Stimulated activated CD8-positive, alpha-beta memory T cell treated with anti-CD3 and anti-CD28 coated beads, Interleukin-15, amount 100 ng/mL, for 24 hours (primary cell): Measurements from ENCODE around the gene HNRNPU.
A peak's percentile ranks its signal among the peaks of the same experiment; 100 is the strongest.

Source experiments
- DNase-seq: peaks from one replicate; pipeline ENCODE4 v3.0.0-alpha.2; 2020; ENCODE audit warnings: low read depth

The HNRNPU gene

DNA sequence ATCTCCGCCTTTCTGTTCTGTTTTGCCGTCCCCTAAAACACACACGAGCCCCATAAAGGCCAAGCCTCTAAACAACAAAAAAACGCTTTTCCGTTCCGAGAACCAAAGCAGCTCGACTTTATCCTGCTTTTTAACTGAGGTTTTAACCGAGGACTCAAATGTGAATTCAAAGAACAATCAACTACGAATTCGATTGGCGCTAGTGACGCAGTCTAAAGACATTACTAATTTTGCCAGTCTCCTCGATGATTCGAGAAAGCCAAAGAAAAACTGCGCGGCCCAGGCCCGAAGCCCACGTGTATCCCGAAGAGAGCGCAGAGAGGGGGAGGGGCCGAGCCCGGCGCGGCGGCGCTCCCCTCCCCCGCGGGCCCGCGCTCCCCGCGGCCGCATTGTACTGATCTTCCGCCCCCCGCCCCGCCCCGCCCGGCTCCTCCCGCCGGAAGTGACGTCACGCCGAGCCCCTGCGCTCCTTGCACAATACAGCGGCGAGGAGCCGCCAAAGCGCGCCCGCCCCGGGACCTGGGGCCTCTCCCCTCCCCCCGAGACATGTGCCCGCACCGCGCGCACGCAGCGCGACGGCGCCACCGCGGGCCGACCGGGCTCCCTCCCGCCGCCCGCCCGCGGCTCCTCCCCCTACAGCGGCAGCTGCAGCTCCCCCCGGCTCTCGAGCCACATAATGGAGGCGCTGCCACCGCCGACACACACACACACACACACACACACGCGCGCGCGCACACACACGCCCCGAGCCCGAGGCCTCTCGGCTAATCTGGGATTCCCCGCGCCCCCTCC lies 1.4 kb downstream of the HNRNPU start:
- peak; percentile 98 for DNase-seq

DNA sequence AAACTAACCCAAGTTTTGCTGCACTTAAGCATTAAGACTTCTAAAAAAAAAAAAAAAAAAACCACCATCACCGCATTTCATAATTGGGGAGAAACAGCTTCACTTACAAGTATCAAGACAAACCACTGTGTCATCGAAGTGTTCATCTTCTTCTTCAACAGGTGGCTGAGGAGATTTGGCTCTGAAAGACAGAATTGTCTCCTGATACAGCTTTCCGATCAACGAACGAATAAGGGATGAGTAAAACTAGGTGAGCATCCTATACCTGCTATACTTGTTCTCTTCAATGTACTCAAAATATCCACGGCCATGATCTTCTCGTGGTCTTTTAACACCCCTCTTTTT lies 2.0 kb downstream of the HNRNPU start:
- DNase-seq, result no peak

DNA sequence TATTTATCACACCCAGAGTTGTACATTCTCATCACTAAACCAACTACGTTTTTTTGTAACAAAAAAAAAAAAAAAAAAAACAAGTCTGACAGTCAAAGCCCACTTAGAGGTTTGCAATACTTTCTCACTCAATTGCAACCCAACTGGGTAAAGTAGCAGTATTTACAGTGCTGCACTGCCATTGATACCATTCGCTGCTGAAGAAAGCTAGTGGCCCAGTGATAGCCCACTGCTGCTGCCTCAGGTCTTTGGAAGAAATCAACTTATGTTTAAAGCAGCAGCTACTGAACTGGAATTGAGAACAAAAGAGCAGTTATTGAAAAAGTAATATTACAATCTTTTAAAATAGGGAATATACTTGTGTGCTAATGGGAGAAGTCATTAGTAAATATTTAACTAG lies 2.7 kb downstream of the HNRNPU start:
- no peak for DNase-seq

DNA sequence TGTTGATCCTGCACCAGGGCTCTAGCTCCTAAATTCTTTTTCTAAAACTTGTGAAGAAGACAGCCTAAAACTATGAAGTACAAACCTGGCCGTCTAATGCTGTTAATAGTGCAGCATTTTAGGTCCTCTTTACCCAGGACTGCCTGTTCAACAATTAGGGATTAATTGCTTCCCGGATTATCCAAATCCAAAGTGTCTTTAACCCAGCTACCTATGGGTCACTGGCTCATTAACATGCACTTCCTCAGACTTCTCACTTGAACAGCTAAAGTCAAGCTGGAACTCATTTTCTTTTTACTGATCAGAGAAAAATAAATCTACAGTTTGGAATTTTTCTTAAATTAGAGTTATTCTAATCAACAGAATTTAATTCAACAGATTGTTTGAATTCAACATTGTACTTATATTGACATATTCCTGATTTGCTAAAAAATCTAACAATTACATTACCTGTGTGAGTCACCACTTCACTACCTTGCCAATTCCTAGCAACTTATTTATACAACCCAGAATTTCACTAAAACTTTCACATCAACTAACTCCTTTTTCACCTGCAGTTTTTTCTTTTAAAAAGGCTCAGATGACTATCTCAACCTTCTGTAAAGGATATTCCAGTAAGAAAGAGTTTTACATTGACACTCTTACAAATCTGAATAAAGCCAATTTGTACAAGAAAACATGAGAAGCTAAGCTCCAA lies 3.3 kb downstream of the HNRNPU start:
- no peak for DNase-seq

DNA sequence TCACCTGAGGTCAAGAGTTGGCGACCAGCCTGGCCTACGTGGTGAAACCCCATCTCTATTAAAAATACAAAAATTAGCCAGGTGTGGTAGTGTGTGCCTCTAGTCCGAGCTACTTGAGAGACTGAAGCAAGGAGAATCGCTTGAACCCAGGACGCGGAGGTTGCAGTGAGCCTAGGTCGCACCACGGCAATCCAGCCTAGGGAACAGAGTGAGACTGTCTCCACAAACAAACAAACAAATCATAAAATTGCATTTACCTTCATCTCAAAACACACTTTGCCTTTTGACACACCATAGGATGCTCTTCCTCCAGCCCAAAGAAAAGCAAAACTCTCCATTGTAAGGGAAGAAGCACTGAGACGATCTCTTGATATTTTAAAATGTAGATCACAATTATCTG lies 4.3 kb downstream of the HNRNPU start:
- no peak for DNase-seq

DNA sequence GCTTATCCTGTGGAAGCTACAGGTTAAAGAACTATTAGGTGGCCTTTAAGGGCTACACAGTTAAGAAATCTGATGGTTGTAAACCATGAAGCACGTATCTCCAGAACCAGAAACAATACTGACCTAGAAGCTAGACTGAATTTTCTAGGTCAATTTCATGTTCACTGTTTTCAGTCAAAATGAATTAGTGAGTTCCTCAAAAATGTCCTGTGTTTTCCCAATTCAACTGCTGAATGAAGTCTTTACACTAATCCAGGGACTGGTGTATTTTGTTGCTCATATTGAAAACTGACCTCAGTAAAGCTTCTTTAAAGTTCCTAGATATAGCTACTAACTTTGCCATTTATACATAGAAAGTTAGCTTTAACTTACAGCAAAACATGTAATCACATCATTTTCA lies 6.0 kb downstream of the HNRNPU start:
- no peak for DNase-seq

DNA sequence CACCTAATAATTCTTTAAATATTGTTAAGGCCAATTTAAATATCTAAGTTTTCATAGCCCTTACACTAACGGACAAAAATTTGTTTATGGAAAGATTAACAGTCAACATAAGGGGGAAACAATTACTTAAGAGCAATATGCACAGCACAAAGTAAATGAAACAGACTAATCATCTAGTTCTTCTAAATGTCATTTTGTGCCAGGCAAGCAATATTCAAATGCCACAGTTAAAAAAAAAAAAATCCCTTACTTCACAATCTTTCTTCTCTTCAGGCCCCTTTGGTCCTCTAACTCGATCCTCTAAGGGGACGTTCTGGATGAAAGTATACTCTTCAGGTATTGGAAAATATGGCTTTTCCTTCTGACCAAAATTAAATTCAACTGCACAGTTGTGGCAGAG lies 6.6 kb downstream of the HNRNPU start:
- DNase-seq, result no peak

DNA sequence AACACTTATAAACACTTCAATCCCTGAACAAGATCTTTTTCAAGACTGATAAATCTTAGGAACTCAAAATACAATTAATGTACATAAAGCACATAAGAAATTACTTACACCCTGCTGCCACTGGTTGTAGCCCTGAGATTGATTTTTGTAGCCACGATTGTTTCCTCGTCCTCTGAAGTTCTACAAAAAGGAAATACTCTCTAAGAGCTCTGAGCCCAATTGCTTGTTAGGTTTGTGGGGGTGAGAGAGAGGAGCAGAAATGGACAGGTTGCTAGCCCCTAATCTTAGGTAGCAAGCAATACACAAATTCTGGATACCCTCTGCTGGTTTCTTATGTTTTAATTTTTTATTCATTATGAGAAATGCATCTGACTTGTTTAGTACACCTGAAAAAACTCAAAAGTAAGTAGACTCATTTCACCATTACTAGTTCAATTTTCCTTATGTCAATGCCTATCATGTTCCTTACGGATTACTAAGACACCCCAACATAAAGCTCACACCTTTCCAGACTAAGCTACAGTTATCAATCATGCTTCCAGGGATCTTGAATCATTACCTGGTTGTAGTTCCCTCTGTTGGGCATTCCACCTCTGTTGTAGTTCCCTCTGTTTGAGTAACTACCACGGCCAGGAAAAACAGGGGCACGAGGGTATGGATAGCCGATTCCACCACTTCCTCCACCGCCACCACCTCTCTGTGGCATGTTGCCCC lies 9.3 kb downstream of the HNRNPU start:
- DNase-seq, result no peak

DNA sequence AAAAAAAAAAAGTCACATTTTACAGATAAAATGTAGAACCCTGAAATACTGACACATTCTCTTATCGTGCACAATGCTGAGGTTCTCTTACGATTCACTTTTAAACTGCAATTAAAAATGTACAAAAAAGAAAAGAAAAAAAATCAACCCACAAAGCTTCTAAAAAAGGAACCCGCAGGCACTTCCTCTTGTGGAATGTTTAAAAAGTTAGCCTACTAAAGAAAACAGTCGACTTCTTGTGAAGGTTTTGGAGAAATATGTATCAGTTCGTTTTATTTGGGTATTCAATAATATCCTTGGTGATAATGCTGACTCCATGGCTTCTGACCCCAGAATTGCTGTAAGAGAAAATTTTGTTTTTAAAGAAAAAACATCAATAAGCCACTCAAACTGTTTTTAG lies 10.2 kb downstream of the HNRNPU start:
- DNase-seq, result no peak

DNA sequence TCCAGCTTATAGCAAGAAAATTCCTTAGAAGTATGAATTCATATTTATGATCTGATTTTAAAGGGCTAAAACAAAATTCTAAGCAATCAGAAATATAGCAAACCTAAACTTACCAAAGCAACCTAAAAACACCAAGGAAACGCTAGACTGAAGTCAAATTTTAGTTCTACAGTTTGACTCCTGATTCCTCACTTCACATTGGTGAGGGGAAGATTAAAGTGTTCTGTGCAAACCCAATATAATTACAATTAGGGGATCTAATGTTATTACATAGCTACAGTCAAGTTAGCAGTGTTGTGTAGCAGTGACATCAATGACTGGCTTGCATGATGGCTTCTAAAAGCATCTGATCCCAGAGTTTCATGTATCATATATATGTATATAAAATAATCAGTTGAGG lies 11.6 kb downstream of the HNRNPU start:
- no peak for DNase-seq

DNA sequence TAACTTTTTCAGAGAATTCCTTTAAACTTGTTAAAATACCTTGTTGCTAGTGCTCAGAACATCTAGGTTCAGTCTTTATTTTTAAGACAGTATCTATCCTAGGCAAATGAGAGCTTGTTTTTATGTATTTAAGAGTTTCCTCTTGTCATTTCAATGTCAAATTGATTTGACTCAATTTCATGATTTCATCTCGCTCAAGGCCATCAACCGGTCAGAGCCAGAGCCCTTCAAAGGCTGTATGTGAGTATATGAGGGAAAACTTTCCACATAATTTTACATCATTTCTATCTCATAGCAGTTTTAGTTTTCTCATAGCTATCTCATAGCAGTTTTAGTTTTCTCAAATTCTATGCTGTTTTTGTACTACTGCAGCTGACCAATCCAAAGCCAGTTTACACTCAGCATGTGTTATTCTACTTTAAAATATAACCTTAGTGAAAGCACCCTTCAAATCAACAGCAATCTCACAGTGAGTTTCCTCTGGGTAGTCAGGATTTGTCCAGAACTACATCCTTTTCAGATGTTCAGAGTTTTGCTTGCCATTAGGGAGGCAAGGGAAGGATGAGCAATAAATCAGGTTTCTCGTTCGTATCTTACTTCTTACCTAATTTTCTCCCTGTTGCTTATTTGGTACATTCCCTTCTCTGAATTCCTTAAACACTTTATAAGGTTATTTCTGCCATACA lies 12.7 kb downstream of the HNRNPU start:
- no peak for DNase-seq

DNA sequence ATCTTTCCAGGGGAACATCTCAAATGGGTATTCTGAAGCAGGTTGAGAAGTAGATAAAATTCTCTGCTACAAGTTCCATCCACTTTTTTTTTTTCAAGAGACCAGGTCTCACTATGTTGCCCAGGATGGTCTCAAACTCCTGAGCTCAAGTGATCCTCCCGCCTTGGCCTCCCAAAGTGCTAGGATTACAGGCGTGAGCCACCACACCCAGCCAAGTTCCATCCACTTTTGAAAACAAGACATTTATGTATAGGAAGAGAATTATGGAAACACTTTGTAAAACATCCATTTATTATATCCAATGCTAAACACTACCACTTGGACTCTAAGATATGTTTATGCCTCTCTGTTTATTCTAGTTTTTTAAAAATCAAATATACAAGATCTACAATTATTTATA lies 13.4 kb downstream of the HNRNPU start:
- no peak for DNase-seq

DNA sequence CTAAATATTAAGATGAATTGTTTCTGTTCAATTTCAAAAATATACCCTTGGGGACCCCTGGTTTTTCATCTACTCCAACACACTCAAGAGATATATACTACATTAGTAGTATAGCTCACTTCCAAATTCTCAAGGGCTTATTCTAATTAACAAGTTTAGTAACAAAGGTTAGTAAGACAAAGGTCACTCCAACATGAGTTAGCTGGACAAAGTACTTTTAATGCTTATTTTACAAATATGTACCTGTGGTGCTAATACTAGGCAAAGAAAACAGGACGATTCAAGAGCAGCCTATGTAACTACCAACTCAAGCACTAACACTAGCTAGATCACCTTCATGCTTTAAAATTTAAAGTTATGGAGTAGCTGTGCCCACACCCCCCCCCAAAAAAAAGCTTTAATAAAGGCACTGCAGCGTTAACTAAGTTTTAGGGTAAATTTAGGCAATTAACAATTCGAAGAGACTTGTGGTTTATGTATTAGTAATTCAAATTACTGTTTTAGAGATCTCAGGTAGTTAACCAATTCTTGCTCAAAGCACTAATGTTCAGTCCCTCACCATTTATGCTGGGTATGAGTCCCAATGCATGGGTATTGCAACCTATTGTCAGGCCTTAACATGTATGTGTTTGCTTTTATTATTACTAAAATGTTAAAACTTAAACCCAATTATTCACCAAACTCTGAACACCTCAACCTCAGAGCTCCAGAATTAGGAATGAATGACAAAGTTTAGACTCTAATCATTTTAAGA lies 14.1 kb downstream of the HNRNPU start:
- DNase-seq, result no peak

DNA sequence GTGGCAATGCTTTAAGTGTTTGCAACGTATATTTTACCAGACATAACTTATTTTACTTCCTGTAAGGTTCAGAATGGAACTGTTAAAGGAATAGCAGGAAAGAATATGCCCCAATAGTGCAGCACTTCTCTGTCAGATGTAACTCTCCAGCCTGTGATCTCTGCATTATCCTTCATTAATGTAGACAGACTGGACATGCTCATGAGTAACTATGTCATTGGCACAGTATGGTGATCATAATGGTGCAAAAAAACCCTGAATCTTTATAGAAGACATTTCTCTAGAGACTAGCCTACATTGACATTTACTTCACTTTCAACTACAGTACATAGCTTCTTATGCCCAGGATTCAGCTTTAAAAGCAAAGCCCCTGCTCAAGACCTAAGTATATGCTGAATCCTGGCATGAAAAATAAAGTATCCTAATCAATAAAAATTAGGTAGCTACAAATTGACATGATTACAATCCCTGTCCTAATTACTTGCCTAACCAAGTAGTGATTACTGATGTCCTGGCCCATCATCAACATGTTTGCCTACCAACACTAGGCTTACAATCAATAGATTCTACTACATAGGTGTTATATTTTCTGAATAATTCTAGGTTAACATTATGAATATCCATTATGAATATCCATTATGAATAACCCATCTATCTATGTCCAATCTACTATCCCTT lies 15.0 kb downstream of the HNRNPU start:
- DNase-seq, result no peak

DNA sequence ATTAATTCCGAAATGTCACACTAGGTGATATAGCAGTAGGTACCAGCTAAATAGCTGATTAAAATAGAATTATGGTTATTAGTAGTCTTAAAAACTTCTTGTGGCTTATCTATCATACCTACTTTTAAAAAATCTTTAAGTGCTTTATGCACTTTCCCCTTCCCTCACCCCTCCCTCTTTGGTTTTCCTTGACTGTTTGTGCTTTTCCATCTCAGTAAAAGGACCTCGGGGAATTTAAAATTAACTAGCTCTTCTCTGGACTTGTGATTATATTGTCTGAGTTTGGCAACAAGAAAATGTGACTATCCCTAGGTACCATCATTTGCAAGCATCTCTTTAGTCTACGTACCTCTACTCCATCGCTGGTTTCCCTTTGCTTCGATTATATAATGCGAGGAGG lies 17.7 kb downstream of the HNRNPU start:
- DNase-seq, result no peak

DNA sequence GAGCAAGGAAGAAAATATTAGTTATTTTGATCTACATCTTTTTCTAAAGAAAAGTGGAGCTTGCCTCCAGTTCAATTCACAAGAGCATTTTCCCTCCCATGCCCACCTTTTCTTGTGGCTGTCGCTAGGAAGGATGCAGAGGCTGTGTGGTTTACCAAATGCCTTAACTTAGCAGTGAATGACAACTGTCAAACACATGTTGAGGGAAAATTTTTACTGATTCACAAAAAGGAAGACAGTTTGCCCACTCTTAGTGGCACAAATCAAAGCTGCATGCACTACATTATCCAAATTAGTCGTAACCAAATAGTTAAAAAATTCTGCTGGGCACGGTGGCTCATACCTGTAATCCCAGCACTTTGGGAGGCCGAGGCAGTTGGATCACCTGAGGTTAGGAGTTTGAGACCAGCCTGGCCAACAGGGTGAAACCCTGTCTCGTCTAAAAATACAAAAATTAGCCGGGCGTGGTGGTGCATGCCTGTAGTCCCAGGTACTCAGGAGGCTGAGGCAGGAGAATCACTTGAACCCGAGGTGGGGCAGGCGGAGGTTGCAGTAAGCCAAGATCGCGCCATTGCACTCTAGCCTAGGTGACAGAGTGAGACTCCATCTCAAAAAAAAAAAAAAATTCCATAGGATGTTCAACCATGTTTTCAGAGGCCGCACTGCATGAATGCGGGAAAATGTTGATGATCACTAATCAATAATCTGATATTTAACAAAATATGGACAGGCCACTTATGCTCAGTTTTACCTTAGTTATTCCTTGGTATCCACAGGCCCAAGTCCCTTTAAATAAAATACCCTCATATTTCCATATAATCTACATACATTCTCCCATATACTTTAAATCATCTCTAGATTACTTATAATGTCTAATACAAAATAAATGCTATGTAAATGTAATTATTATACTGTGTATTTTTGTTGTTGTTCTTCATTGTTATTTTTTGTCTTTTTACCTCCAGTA lies 19.9 kb downstream of the HNRNPU start:
- no peak for DNase-seq

DNA sequence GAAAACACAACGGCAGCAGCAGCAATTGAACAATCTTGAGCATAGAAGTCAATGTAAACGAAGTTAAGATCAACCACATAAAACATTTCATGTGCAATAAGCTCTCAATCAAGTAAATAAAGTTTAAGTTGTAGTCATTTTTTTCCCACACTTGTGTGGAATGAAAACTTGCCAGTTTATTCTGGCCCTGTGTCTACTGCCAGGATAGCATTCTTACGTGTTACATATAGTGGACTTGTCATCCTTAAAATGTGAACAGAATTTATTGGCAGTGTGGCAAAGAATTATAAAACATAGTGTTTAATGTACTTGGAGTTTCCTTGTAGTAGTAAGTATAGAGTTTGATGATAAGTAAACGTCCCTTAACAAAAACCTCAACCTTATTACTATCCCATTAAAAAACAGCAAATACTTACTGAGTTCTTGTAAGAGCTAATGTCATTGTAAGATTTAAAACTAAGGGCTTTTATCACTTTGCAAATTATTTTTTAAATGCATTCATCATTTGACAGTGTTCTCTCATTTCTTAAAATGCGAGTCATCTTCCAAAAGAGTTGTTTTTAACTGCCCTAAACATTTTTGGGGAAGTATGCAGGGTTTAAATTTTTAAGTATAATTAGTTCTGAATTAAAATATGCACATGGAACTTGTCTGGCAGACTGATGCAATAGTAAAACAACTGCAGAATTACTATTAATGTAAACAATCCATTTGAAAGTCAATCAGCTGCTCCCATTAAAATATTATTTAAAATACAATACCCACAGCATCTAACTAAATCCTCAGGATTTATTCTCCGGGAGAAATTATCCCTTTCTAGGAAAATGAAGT lies 21.0 kb downstream of the HNRNPU start:
- no peak for DNase-seq

DNA sequence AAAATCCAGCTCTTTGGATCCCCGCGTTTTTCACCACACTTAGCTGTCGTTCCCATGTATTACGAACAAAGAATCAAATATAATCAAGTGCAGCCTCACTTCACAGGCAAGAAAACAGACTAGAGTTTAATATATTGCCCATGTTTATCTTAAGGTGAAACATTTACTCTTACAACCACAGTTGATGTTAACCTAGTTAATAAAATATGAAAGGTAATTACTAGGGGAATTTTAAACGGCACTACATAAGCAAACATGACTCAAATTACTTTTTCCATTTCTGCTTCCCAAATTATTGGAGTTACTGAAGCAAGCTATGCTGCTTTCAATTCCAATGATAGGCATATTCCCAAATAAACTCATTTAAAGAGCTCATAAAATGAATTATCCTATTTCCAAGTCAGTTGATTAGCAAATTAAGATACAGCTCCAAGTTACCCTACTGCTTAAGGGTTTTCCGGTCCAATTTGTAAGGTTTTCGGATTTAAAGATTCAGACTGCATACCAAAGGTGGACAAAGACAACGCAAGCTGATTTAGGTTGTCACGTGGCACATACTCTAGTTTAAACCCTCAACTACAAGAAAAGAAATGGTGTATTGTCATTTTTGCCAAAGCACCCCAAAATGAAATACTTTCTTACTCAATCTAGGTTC lies 22.9 kb downstream of the HNRNPU start:
- no peak for DNase-seq
